HG02884 (cell line): ENCODE results near the gene NFATC2.
"Not testable (repeated sequence)": the region's sequence is repeated elsewhere in the genome, so short reads cannot be mapped to it uniquely, and the experiment has no call there.

ENCODE experiments used
- ATAC-seq: cut with Tn5 transposase; IDR thresholded peaks from one replicate; pipeline ENCODE4 v1.9.1; 2021; ENCODE audit warnings: mild to moderate bottlenecking, moderate library complexity; ENCODE audit not compliant: unreplicated experiment

The NFATC2 gene

GRCh38 chr20:51481341-51481914 lies 61.1 kb downstream of the NFATC2 start:
- no peak for ATAC-seq

GRCh38 chr20:51480507-51481270 lies 61.8 kb downstream of the NFATC2 start:
- ATAC-seq = peak; percentile 78

- ATAC-seq = not testable (repeated sequence)
These were observed 66.4 kb downstream of the NFATC2 start for GRCh38 chr20:51476106-51476505.

DNA sequence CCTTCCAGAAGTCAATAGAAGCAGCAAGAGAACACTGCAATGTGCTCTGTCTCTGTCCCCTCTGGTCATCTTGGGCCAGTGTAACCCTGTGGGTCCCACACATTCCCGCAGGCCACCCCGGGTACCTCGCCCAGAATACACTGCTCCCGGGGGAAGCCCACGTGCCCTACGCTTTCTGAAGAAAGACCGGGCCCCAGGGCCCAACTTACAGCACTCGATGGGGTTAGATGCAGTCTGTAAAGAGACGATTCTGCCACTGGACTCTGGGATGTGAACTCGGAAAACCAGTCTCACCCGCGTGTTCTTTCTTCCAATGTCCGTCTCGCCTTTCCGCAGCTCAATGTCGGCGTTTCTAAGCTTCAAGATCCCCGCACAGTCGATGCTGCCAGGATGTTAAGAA lies 68.7 kb downstream of the NFATC2 start:
- no peak for ATAC-seq

- no peak for ATAC-seq
These were observed 69.3 kb downstream of the NFATC2 start for GRCh38 chr20:51473256-51473655.

DNA sequence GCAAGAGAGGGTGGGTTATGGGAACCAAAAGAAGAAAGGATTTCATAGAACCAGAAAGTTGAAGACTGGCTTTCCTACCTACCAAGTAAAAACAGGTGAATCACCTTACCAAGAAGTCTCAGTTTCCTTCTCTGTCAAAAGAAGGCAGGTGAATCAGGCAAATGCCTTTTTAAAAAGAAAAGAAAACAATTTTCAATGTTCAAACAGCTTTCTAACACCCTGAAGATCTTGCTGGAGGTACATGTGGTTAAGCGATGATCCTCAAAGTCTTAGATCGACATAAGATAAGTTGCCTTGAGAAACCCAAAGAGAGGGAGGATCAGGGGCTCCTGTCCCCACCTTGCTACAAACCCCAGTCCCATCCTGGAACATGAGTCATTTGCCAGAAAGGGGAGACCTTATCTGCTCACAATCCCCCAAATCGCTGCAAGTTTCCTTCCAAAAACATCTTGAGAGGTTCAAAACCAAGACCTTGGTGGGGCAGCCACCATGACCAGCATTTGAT lies 71.6 kb downstream of the NFATC2 start:
- ATAC-seq = no peak

DNA sequence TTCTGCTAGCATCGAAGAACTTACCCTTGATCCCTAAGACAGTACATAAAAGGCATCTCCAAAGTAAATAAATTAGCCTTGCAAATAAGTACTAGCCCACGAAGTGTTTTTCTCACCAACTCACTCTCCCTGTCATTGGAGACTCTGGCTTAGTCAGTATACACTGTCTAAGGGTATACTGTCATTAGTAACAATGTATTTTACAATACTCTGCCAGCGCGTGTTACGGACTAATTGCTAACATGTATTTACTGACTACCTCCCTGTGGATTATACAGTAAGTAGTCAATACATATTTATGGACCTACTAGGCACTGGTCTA lies 72.1 kb downstream of the NFATC2 start:
- ATAC-seq = no peak

GRCh38 chr20:51469578-51470498 lies 72.7 kb downstream of the NFATC2 start:
- ATAC-seq = no peak

DNA sequence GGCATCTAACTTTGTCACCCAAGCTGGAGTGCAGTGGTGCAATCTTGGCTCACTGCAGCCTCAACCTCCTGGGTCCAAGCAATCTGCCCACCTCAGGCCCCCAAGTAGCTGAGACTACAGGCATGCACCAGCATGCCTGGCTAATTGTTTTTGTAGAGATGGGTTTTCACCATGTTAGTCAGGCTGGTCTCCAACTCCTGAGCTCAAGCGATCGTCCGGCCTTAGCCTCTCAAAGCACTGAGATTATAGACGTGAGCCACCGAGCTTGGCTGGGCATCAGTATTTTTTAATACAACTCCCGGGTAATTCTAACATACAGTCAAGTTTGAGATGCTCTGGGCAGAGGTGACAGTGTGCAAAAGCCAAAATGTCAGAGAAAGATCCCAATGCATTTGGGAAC lies 73.5 kb downstream of the NFATC2 start:
- ATAC-seq = no peak

DNA sequence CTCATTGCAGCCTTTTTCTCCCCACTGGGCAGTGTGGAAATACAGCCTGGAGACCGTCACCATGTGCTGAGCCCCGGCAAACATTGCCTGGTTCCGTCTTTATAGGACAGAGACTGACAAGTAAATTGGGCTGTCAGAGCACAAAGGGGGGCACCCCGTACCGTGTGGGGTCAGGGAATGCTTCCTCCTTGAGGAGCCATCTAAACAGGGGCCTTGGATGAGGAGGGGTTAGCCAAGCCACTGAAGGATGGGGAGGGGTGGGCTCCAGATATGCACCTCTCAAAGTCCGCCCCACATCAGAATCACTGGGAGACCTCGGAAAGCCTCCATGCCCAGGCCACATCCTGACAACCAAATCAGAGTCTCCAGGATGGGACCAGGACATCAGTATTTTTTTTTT lies 73.9 kb downstream of the NFATC2 start:
- ATAC-seq = no peak

DNA sequence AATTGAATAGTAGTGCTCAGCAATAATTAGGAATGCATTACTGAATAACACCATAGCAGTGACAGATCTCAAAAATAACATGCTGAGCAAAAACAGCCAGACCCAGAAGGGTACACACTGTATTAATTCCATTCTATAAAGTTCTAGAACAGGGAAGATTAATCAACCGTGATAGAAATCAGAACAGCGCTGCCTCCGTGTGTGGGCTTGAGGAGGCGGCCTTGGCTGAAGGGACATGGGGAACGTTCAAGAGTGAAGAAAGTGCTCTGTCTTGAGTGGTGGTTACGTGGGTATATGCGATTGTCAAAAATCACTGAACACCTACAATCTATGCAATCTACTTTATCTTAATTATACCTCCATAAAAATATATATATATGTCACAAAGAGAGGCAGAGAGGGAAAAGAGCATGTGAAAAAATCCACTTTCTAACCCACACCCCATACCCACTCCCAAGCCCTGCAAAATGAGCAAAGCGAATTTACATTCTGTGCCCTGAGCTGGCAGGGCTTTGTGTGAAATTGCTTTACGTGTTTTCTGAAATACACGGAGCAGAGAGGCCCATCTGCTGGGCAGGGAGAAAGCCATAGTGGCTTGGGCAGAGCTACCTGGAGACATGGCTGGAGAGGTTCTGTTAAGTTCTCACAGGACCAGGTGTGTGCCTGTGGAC lies 74.4 kb downstream of the NFATC2 start:
- ATAC-seq = no peak

GRCh38 chr20:51463998-51464397 lies 78.5 kb downstream of the NFATC2 start:
- ATAC-seq = no peak

DNA sequence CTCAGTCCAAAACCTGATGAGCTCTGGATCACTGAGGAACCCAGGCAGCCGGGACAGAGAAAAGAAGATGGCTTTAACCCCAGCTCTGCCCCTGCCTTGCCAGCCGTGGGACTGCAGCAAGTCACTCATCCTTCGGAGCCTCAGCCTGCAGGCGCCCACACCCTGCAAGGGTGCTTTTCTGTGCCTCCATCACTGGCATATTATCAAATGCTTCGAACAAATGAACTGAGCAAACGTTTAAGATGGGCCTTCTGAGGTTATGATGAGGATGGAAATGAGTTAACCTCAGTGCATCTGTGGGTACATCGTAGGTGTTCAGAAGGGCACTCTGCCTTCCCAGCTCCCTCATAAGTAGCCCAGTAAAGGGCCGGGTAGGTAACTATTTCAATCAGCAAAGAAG lies 79.0 kb downstream of the NFATC2 start:
- ATAC-seq = no peak

DNA sequence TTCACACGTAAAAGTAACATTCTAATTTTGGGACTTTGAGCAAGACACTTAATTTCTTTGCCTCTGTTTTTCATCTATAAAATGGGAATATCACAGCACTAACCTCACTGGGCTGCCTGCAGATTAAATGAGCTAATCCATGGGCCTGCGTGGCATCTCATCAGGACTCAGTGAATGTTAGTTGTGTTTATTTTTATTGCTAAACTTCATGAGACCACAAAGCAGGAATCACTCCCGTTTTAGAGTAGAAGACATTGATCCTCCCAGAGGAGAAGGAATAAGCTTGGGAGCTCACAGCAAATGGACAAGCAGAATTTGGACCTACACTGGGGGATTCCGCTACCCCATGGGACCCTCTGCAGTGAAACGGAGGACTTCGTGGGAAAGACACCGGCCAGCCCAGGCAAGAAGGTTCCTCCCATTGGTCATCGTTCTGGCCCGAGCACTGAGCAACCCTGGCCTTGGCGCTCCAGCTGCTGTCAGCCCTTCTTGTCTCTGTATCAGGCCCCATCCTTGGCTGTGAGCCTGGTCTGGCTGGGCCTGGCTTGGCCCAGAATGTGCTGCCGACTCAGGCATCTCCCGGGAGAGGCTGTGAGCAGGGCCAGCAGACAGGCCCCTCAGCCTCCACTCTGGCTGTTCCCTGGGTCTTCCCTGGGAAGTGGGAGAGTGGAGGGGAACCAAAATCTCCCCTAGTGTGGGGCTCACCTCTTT lies 79.8 kb downstream of the NFATC2 start:
- ATAC-seq = no peak

DNA sequence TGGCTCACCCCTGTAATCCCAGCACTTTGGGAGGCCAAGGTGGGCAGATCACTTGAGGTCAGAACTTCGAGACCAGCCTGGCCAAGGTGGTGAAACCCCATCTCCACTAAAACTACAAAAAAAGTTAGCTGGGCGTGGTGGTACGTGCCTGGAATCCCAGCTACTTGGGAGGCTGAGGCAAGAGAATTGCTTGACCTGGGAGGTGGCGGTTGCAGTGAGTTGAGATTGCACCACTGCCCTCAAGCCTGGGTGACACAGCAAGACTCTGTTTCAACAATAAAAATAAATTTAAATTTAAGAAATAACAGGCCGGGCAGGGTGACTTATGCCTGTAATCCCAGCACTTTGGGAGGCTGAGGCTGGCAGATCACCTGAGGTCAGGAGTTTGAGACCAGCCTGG lies 80.7 kb downstream of the NFATC2 start:
- ATAC-seq = not testable (repeated sequence)

DNA sequence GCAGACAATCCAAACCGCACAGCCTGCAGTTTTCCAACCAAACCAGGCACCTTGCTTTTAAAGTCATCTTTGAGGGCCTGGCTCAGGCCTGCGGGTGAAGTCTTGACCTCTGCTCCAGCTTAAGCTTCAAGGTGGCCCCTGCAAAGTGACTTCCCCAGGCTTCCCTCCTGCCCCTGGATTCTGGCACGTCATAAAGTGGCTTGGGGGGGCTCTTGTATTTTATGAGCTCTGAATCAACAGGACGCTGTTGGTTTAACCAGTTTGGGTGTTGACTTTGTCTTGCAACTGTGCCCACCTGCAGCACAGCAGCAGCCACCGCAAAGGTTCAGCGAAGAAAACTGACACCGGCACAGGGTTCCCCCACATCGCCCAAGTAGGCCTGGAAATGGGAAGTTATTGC lies 81.2 kb downstream of the NFATC2 start:
- peak; percentile 8 for ATAC-seq

GRCh38 chr20:51460569-51461265 lies 81.8 kb downstream of the NFATC2 start:
- ATAC-seq = peak; percentile 91

- no peak for ATAC-seq
These were observed 82.4 kb downstream of the NFATC2 start for GRCh38 chr20:51460163-51460562.

DNA sequence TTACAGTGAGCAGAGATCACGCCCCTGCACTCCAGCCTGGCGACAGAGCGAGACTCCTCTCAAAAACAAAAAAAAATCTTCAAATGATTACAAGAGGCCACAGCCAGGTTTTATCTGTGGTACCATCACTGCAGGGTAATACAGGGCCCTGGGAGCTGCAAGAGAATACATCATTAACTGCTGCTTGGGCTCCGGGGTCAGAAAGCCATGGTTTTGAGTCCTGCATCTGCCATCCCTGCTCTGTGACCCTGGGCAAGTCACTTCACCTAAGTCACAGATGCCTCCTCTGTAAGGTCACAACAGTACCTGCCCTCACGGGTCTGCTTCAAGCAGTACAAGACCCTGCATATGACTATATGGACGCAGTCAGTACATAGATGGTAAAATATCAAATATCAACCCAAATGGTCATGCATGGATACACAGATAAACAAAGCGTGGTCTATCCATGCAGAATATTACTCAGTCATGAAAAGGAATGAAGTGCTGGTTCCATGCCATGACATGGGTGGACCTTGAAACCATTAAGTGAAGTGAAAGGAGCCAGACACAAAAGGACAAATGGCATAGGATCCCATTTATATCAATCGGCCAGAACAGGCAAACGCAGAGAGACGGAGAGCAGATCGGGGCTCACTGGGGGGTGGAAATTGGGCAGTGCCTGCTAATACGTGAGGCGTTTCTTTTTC lies 83.6 kb downstream of the NFATC2 start:
- ATAC-seq = no peak
